Smooth muscle cell (in vitro differentiated cells): ENCODE data around the gene SELENOV. TPM values are rescaled to one million over a fixed set of nuclear protein-coding genes. Genes with fewer than 3 reads are reported as not detected.

Experiments
- DNase-seq: peaks from one replicate; lab custom pipeline; 2025; ENCODE audit not compliant: unreplicated experiment; lab: John Stamatoyannopoulos, UW
- H2AFZ ChIP-seq: fragments of 200-600 bp; sonication (generic); 2 replicates; pipeline ENCODE4 v1.6.0; 2016; ENCODE audit warnings: antibody characterized with exemption, low read depth, mild to moderate bottlenecking
- H3F3A ChIP-seq: fragments of 200-600 bp; sonication (generic); 2 replicates; pipeline ENCODE4 v1.6.0; 2017; ENCODE audit warnings: antibody characterized with exemption, low read depth
- H3K27ac ChIP-seq: fragments of 200-600 bp; sonication (generic); 2 replicates; pipeline ENCODE4 v1.5.1; 2016; ENCODE audit warnings: low read depth, mild to moderate bottlenecking
- H3K27me3 ChIP-seq: fragments of 200-600 bp; sonication (generic); 2 replicates; pipeline ENCODE4 v1.6.1; 2016; ENCODE audit warnings: low read depth, mild to moderate bottlenecking
- H3K36me3 ChIP-seq: fragments of 200-600 bp; sonication (generic); 2 replicates; pipeline ENCODE4 v1.5.1; 2016; ENCODE audit warnings: low read depth
- H3K4me1 ChIP-seq: fragments of 200-600 bp; sonication (generic); 2 replicates; pipeline ENCODE4 v1.5.1; 2016; ENCODE audit warnings: low read depth
- H3K4me2 ChIP-seq: fragments of 200-600 bp; sonication (generic); 2 replicates; pipeline ENCODE4 v1.6.0; 2016; ENCODE audit warnings: mild to moderate bottlenecking
- H3K4me3 ChIP-seq: fragments of 200-600 bp; sonication (generic); 2 replicates; pipeline ENCODE4 v1.5.1; 2016; ENCODE audit warnings: mild to moderate bottlenecking
- H3K79me2 ChIP-seq: fragments of 200-600 bp; sonication (generic); 2 replicates; pipeline ENCODE4 v1.6.0; 2016; ENCODE audit warnings: low read depth, mild to moderate bottlenecking
- H3K9ac ChIP-seq: fragments of 200-600 bp; sonication (generic); 2 replicates; pipeline ENCODE4 v1.6.0; 2016; ENCODE audit warnings: low read depth
- H3K9me3 ChIP-seq: fragments of 200-600 bp; sonication (generic); replicated peaks from 2 replicates; pipeline ENCODE4 v1.5.1; 2016; ENCODE audit warnings: low read depth
- H4K20me1 ChIP-seq: fragments of 200-600 bp; sonication (generic); 2 replicates; pipeline ENCODE4 v1.6.0; 2016; ENCODE audit warnings: low read depth
- WGBS: methylation state at CpG from one replicate; pipeline ENCODE4 v1.1.7; 2016; ENCODE audit warnings: low lambda C conversion rate; 5-methylcytosine and 5-hydroxymethylcytosine counted together
- polyA plus RNA-seq: library from polyadenylated mRNA; unstranded; fragments of >200 nt; fragmentation: Nextera tagmentation; extraction: Ambion mirVana; gene quantifications from 2 replicates; pipeline ENCODE4 v1.2.1, GENCODE V29; 2016
- total RNA-seq: library from RNA; depleted of rRNA; stranded (reverse); fragments of >200 nt; gene quantifications from 2 replicates; pipeline ENCODE4 v1.2.3, GENCODE V29; 2014
- TF ChIP-seq, protein P1 (sequence below): fragments of 200-600 bp; sonication (generic); IDR thresholded peaks from 2 replicates; pipeline ENCODE4 v1.5.1; 2017; ENCODE audit warnings: borderline replicate concordance, mild to moderate bottlenecking, antibody characterized with exemption; ENCODE audit not compliant: insufficient read depth, poor library complexity, severe bottlenecking

SELENOV gene
- total and polyA plus RNA-seq, 2 experiments from 2014 or later = not detected

DNA sequence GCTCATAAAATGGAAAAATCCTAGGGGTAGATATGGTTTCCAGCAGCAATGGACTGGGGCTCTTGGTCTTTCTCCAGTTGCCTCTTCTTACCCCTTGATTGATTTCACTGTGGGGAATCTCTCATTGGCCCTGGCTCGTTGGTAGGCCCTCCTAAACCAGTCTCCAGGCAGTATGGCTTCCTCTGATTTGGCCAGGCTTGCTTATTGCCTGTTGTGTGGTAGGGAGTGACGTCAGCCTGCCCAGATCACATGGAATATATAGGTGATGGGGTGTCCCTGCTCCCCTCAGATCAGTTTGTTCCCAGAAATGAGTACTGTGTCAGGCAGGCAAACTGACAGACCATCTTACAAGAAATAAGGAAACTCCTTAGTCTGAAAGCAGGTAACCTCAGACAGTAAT, 5.7 kb upstream of the SELENOV start:
- H2AFZ ChIP-seq = no peak overlapping the region
- no peak overlapping the region for H3K4me2 ChIP-seq
- H3K9me3 ChIP-seq = no peaks in the 10 kb centered on the region
- no peak overlapping the region for H3K9ac ChIP-seq
- no peaks in the 10 kb centered on the region for H3K36me3 ChIP-seq
- 72% methylated on average over 2 of the region's 2 CpGs for WGBS
- no peaks in the 10 kb centered on the region for H3K79me2 ChIP-seq
- H3K4me1 ChIP-seq = peaks cover 8% of the 10 kb centered on the region
- no peak overlapping the region for H3K4me3 ChIP-seq
- DNase-seq = no peak
- peaks cover 52% of the 10 kb centered on the region for H3K27me3 ChIP-seq
- no peaks in the 10 kb centered on the region for H3F3A ChIP-seq
- H3K27ac ChIP-seq = no peak overlapping the region
- no peaks in the 10 kb centered on the region for H4K20me1 ChIP-seq
- TF ChIP-seq, protein P1, sequence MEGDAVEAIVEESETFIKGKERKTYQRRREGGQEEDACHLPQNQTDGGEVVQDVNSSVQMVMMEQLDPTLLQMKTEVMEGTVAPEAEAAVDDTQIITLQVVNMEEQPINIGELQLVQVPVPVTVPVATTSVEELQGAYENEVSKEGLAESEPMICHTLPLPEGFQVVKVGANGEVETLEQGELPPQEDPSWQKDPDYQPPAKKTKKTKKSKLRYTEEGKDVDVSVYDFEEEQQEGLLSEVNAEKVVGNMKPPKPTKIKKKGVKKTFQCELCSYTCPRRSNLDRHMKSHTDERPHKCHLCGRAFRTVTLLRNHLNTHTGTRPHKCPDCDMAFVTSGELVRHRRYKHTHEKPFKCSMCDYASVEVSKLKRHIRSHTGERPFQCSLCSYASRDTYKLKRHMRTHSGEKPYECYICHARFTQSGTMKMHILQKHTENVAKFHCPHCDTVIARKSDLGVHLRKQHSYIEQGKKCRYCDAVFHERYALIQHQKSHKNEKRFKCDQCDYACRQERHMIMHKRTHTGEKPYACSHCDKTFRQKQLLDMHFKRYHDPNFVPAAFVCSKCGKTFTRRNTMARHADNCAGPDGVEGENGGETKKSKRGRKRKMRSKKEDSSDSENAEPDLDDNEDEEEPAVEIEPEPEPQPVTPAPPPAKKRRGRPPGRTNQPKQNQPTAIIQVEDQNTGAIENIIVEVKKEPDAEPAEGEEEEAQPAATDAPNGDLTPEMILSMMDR = no peak

DNA sequence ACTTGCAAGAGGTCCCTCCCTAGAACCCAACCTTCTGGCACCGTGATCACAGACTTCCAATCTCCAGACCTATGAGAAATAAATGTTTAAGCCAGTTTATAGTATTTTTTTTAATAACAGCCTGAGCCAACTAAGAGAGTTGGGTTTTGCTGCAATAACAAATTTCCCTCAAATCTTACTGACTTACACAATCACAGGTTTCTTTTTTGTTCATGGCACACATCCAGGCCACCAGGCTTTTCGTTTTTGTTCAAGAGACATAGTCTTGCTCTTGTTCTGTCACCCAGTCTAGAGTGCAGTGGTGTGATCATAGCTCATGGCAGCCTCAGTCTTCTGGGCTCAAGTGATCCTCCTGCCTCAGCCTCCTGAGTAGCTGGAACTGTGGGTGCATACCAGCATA, 2.0 kb upstream of the SELENOV start:
- DNase-seq = no peak
- WGBS = 88% methylated on average over 2 of the region's 2 CpGs
- Histone ChIP-seq H3K4me1 (peaks cover 3% of the 10 kb centered on the region), H2AFZ (no peak overlapping the region), H3K4me2 (no peak overlapping the region), H3K4me3 (no peak overlapping the region), H3K79me2 (no peaks in the 10 kb centered on the region), H4K20me1 (no peaks in the 10 kb centered on the region), H3K9me3 (no peaks in the 10 kb centered on the region), H3K36me3 (no peaks in the 10 kb centered on the region), H3K27ac (no peak overlapping the region), H3K9ac (no peak overlapping the region), H3F3A (no peaks in the 10 kb centered on the region), H3K27me3 (peaks cover 64% of the 10 kb centered on the region)
- TF ChIP-seq, protein P1 = no peak

DNA sequence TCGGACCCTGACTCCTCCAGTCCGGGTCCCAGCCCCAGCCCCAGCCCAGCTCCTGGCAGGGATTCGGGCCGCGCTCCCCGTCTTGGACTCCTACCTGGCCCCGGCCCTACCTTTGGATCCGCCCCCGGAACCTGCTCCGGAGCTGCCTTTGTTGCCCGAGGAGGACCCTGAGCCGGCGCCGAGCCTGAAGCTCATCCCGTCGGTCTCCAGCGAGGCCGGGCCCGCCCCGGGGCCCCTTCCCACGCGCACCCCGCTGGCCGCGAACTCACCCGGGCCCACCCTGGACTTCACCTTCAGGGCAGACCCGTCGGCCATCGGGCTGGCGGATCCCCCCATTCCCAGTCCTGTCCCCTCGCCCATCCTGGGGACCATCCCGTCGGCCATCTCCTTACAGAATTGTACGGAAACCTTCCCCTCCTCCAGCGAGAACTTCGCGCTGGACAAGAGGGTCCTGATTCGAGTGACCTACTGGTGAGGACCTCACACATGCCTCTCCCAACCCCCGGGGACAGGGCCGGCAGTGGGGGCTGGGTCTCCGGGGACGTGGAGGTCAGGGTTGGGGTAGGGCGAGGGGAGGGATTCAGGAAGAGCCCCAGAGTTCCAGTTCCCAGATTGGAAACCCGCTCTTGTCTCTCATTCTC, 732 bp downstream of the SELENOV start:
- H2AFZ ChIP-seq = peak overlapping the region; percentile 77
- H3K27me3 ChIP-seq = peaks cover 60% of the 10 kb centered on the region
- no peaks in the 10 kb centered on the region for H3F3A ChIP-seq
- H3K9me3 ChIP-seq = no peaks in the 10 kb centered on the region
- H3K36me3 ChIP-seq = no peaks in the 10 kb centered on the region
- peak overlapping the region; percentile 82 for H3K4me2 ChIP-seq
- WGBS = 7% methylated on average over 30 of the region's 44 CpGs
- no peak overlapping the region for H3K9ac ChIP-seq
- H3K27ac ChIP-seq = no peak overlapping the region
- DNase-seq = no peak
- no peaks in the 10 kb centered on the region for H4K20me1 ChIP-seq
- no peaks in the 10 kb centered on the region for H3K4me1 ChIP-seq
- no peaks in the 10 kb centered on the region for H3K79me2 ChIP-seq
- TF ChIP-seq, protein P1 = no peak
- peak overlapping the region; percentile 52 for H3K4me3 ChIP-seq

DNA sequence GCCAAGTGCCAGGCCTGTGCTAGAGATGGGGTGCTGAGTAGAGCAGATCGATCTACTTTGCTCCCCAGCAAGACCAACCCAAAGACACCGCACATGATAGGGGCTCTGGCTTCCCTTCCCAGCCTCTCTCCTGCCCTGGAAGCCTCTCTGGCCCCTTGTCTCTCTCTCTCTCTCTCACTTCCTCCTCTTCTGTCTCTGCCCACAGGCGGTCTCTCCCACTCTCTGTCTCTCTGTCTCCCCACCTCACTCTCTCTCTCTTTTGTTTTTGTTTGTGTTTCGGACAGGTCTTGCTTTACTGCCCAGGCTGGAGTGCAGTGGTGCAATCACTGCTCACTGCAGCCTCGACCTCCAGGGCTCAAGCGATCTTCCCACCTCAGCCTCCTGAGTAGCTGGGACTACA, 1.3 kb downstream of the SELENOV start:
- H3K36me3 ChIP-seq = no peaks in the 10 kb centered on the region
- H3K9me3 ChIP-seq = no peaks in the 10 kb centered on the region
- H3F3A ChIP-seq = no peaks in the 10 kb centered on the region
- no peaks in the 10 kb centered on the region for H3K4me1 ChIP-seq
- 61% methylated on average over 6 of the region's 6 CpGs for WGBS
- H3K27ac ChIP-seq = no peak overlapping the region
- H3K4me2 ChIP-seq = no peak overlapping the region
- H4K20me1 ChIP-seq = no peaks in the 10 kb centered on the region
- H3K4me3 ChIP-seq = no peak overlapping the region
- no peak overlapping the region for H2AFZ ChIP-seq
- H3K79me2 ChIP-seq = no peaks in the 10 kb centered on the region
- DNase-seq = no peak
- no peak overlapping the region for H3K9ac ChIP-seq
- TF ChIP-seq, protein P1 = no peak
- peaks cover 60% of the 10 kb centered on the region for H3K27me3 ChIP-seq
